Choroid plexus epithelial cell (primary cell): ENCODE data around the gene CEACAM6.

Source experiments
- DNase-seq: peaks from one replicate; pipeline ENCODE4 v3.0.0-alpha.2; 2010; ENCODE audit warnings: low read depth
- H3K4me3 ChIP-seq: 2 replicates; pipeline ENCODE4 v1.5.1; 2011; ENCODE audit warnings: low read depth, mild to moderate bottlenecking, control low read depth, low read length, moderate library complexity
- CTCF ChIP-seq: conservative IDR thresholded peaks from 2 replicates; pipeline ENCODE4 v1.5.1; 2011; ENCODE audit warnings: low read depth, mild to moderate bottlenecking, control low read depth, inconsistent platforms, low read length, moderate library complexity

Gene CEACAM6

GRCh38 chr19:41815301-41815700, 60.0 kb downstream of the CEACAM6 start:
- no peak for TF ChIP-seq CTCF
- no peak for DNase-seq

GRCh38 chr19:41816761-41817160, 61.4 kb downstream of the CEACAM6 start:
- no peak for TF ChIP-seq CTCF
- no peak overlapping the region for H3K4me3 ChIP-seq
- DNase-seq = no peak

More at GRCh38 chr19:41815301-41815700, 60.0 kb downstream of the CEACAM6 start:
- H3K4me3 ChIP-seq = no peak overlapping the region

GRCh38 chr19:41821003-41821735, 65.8 kb downstream of the CEACAM6 start:
- H3K4me3 ChIP-seq = no peak overlapping the region
- peak; percentile 58 for DNase-seq
- TF ChIP-seq CTCF = peak; percentile 74
